NB4 (cell line): ENCODE results near the gene ACOX1.

Source experiments
- CTCF ChIP-seq: IDR thresholded peaks from one replicate; pipeline ENCODE4 v1.5.1; 2012; ENCODE audit warnings: low read depth, low read length
- POLR2A ChIP-seq: IDR thresholded peaks from 2 replicates; pipeline ENCODE4 v1.6.1; 2011; ENCODE audit warnings: mild to moderate bottlenecking; ENCODE audit not compliant: insufficient read length; ENCODE audit errors: extremely low read depth

GRCh38 chr17:75897160-75898019 lies 81.6 kb downstream of the ACOX1 start:
- TF ChIP-seq CTCF, result no peak
- TF ChIP-seq POLR2A, result no peak
